Astrocyte of the cerebellum (primary cell): ENCODE data around the gene AIG1.

Experiments
- DNase-seq: peaks from one replicate; pipeline ENCODE4 v3.0.0-alpha.2; 2011; ENCODE audit warnings: low read depth
- H3K4me3 ChIP-seq: 2 replicates; pipeline ENCODE4 v1.5.1; 2011; ENCODE audit warnings: mild to moderate bottlenecking, low read depth, low read length, moderate library complexity
- in situ Hi-C: cut with HindIII; loops from 2 replicates; pipeline ENCODE4 v1.10.0; 2017; ENCODE audit warnings: low sequenced_read_pairs
- TF ChIP-seq, protein P1 (sequence below): IDR thresholded peaks from 2 replicates; pipeline ENCODE4 v1.5.1; 2012; ENCODE audit warnings: low read length, low read depth, moderate library complexity, mild to moderate bottlenecking; ENCODE audit errors: missing control alignments

Gene AIG1

GRCh38 chr6:143119260-143119659 is 58.6 kb downstream of the AIG1 start:
- in situ Hi-C loops = no loop called here
- no peak for DNase-seq
- TF ChIP-seq, protein P1, sequence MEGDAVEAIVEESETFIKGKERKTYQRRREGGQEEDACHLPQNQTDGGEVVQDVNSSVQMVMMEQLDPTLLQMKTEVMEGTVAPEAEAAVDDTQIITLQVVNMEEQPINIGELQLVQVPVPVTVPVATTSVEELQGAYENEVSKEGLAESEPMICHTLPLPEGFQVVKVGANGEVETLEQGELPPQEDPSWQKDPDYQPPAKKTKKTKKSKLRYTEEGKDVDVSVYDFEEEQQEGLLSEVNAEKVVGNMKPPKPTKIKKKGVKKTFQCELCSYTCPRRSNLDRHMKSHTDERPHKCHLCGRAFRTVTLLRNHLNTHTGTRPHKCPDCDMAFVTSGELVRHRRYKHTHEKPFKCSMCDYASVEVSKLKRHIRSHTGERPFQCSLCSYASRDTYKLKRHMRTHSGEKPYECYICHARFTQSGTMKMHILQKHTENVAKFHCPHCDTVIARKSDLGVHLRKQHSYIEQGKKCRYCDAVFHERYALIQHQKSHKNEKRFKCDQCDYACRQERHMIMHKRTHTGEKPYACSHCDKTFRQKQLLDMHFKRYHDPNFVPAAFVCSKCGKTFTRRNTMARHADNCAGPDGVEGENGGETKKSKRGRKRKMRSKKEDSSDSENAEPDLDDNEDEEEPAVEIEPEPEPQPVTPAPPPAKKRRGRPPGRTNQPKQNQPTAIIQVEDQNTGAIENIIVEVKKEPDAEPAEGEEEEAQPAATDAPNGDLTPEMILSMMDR = no peak
- no peak overlapping the region for H3K4me3 ChIP-seq

GRCh38 chr6:143123081-143123480 is 62.4 kb downstream of the AIG1 start:
- no peak overlapping the region for H3K4me3 ChIP-seq
- DNase-seq = no peak
- in situ Hi-C loops = no loop called here
- TF ChIP-seq, protein P1 = no peak

DNA sequence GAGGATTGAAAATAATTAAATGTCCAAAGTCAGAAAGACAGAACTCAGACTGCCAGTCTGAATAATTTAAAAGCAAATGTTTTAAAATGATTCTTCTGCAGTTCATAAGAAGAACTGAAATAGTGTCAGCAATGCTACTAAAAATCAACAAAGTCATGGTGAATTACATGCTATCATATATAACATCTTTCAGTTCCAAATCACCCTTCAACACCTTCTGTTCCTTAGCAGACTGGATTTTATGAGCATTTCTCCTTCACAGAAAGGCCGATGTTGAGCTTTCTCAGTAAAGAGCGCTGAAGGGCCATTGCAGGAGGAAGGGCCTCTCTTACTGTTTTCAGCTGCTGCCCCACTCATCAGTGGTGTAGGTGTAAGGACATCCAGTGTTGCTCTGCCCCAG is 63.3 kb downstream of the AIG1 start:
- H3K4me3 ChIP-seq = no peak overlapping the region
- TF ChIP-seq, protein P1 = no peak
- DNase-seq = no peak

GRCh38 chr6:143125455-143125854 is 64.8 kb downstream of the AIG1 start:
- in situ Hi-C loops = no loop called here
- TF ChIP-seq, protein P1 = no peak
- peak; percentile 35 for DNase-seq
- H3K4me3 ChIP-seq = no peak overlapping the region

More for the DNA sequence above, 63.3 kb downstream of the AIG1 start:
- in situ Hi-C loops = no loop called here

GRCh38 chr6:143125864-143126573 is 65.3 kb downstream of the AIG1 start:
- TF ChIP-seq, protein P1 = no peak
- in situ Hi-C loops = no loop called here
- H3K4me3 ChIP-seq = no peak overlapping the region
- peak; percentile 75 for DNase-seq

- no peak for DNase-seq
- in situ Hi-C loops = no loop called here
- H3K4me3 ChIP-seq = no peak overlapping the region
- TF ChIP-seq, protein P1 = no peak
These were observed 65.9 kb downstream of the AIG1 start for GRCh38 chr6:143126574-143126941.
